ENCODE results near the gene WDR12. TPM values are rescaled to one million over a fixed set of nuclear protein-coding genes. Genes with fewer than 3 reads are reported as not detected.

The WDR12 gene
- total RNA-seq, 2 experiments from 2014 or later: 6.2 to 7.7 TPM

DNA sequence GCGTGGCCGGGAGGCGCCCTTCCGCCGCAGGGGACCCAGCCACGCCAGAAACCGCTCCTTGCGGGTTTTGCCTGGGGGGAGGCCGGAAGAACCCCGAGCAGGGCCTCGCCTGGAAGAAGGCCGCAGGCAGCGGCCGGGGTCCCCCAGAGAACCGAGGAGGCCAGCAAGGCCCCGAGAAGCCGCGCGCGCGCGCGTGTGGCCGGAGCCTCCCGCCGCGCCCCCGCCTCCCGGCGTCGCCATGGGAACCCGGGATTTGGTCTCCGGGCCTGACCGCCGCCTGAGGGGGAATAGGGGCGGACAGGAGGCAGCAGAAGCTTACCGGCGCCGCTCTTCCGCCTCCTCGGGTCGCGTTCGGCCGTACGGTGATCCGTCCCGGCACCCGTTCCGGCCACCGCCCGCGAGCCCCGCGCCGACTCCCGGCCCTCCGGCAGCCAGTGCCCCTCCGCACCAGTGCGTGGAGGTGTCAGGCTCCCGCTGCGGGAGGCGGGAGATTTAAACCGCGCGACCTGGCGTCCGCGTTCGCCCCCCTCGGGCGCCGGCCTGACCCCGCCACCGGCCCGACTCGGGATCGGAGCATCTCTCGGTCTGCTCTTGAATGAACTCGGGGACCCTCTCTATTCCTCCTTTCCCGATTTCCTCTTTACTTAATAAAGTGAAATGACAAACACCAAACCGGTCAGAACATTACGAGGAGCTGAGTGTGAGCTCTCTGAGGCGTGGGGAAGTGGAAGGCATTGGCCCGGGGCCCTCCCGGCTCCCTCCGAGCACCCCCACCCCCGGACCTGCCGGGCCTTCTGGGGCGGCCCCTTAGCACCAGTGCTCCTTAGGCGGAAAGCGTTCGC, 40.0 kb downstream of the WDR12 start, which contains the start of gene ICA1L:
Gene ICA1L (minus strand): TSS at position 467 of the 842 bp plus-strand sequence. CDS start 42,757 bp downstream, outside the sequence.
- Mint-ChIP-seq H3K27ac (peak within 1 kb of the TSS; percentile 26), H3K4me1 (ENCODE audit: low read depth) (peaks cover 13% of the 10 kb centered on the region), H3K9me3 (no peaks in the 10 kb centered on the region), H3K4me3 (peak within 1 kb of the TSS; percentile 95), H3K36me3 (ENCODE audit: low read depth) (peaks cover 6% of the 10 kb centered on the region), H3K27me3 (no peaks in the 10 kb centered on the region)
- Histone ChIP-seq H3K27me3 (ENCODE audit: control insufficient read depth in 1 of 2, insufficient read depth in 2 of 2, low read length in 2 of 2) (no peaks in the 10 kb centered on the region), H3K27ac (ENCODE audit: low read depth in 1 of 2, low read length in 2 of 2) (no peak within 1 kb of the TSS), H3K4me1 (ENCODE audit: insufficient read depth, low read length) (peaks cover 6% of the 10 kb centered on the region), H3K4me3 (ENCODE audit: low read length) (peak within 1 kb of the TSS; percentile 84), H3K36me3 (ENCODE audit: insufficient read depth, low read length) (no peaks in the 10 kb centered on the region), H3K9me3 (ENCODE audit: control insufficient read depth in 1 of 2, insufficient read depth in 1 of 2, low read length in 2 of 2) (no peaks in the 10 kb centered on the region)
- peak; percentile 4 to 76 (median 29) for DNase-seq
- POLR2A ChIA-PET: interaction anchor here (0.8 to 3.6 kb wide), 8 partner anchors 19 to 282 kb away, joined by 3 to 23 read pairs (median 6); partner anchors contain the start of genes CARF, FAM117B and WDR12
- peak; percentile 27 for ATAC-seq (ENCODE audit: poor library complexity)
- CTCF ChIA-PET: interaction anchor here (0.8 to 1.9 kb wide), 5 partner anchors 40 to 299 kb away, joined by 3 to 9 read pairs (median 4); partner anchors contain the start of genes CARF and WDR12
- intact Hi-C loops (cut with DNase I, micrococcal nuclease): loop anchor here in 1 of 2 experiments (1.0 kb wide), 1 partner anchor 283 kb away; no protein-coding TSS in a partner anchor
- TF ChIP-seq, protein P1, sequence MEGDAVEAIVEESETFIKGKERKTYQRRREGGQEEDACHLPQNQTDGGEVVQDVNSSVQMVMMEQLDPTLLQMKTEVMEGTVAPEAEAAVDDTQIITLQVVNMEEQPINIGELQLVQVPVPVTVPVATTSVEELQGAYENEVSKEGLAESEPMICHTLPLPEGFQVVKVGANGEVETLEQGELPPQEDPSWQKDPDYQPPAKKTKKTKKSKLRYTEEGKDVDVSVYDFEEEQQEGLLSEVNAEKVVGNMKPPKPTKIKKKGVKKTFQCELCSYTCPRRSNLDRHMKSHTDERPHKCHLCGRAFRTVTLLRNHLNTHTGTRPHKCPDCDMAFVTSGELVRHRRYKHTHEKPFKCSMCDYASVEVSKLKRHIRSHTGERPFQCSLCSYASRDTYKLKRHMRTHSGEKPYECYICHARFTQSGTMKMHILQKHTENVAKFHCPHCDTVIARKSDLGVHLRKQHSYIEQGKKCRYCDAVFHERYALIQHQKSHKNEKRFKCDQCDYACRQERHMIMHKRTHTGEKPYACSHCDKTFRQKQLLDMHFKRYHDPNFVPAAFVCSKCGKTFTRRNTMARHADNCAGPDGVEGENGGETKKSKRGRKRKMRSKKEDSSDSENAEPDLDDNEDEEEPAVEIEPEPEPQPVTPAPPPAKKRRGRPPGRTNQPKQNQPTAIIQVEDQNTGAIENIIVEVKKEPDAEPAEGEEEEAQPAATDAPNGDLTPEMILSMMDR (IDR thresholded peaks at IDR 0.05): no peak

DNA sequence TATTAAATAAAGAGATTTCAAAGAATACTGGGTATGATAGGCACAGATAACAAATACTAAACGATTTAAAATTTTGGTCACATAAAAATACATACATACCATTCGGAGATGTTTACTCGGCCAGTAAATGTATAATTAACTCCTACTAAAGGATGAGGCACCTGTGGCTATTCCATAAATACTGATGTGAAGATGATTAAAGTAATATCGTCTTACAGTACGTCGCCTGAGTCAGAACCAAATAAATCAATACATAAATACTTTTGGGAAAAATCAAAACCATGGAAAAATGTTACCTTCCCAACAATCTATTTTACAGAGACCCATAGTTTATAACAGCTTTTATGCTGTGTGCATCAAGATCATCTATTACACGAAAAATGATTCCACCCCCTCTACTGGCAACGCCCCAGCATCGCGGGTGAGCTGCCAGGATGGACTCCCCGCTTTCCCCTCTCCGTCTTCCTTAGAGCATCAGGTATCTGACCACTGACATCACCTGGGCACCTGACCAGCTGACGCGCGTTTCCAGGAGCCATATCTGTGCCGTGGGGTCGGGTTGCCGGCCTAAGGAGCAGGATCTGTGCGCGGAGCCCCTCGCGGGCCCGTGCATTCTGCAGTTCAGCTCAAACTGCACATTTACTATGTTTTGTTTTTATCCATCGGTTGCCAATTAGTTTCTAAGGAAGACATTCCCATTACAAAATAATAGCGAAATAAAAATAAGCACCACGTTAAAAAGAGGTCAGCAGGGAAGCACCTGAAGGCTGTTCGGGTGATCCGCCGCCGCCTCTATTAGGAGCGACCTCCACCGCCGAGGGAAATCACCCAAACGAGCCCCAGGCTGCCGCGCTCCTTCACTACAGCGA, 40.8 kb downstream of the WDR12 start:
- no peaks in the 10 kb centered on the region for H3K27me3 ChIP-seq (ENCODE audit: control insufficient read depth in 1 of 2, insufficient read depth in 2 of 2, low read length in 2 of 2)
- H3K36me3 Mint-ChIP-seq (ENCODE audit: low read depth): peaks cover 6% of the 10 kb centered on the region
- H3K9me3 Mint-ChIP-seq: no peaks in the 10 kb centered on the region
- peak overlapping the region; percentile 26 for H3K27ac Mint-ChIP-seq
- H3K4me3 ChIP-seq (ENCODE audit: low read length): peak overlapping the region; percentile 84
- ChIA-PET POLR2A (interaction anchor here (0.7 to 3.6 kb wide), 10 partner anchors 20 to 282 kb away, joined by 3 to 23 read pairs (median 4); partner anchors contain the start of genes CARF, FAM117B and WDR12), CTCF (interaction anchor here (0.5 to 1.9 kb wide), 6 partner anchors 40 to 298 kb away, joined by 3 to 9 read pairs (median 4); partner anchors contain the start of genes CARF and WDR12)
- peaks cover 6% of the 10 kb centered on the region for H3K4me1 ChIP-seq (ENCODE audit: insufficient read depth, low read length)
- peaks cover 13% of the 10 kb centered on the region for H3K4me1 Mint-ChIP-seq (ENCODE audit: low read depth)
- H3K9me3 ChIP-seq (ENCODE audit: control insufficient read depth in 1 of 2, insufficient read depth in 1 of 2, low read length in 2 of 2): no peaks in the 10 kb centered on the region
- H3K4me3 Mint-ChIP-seq: peak overlapping the region; percentile 95
- H3K27ac ChIP-seq (ENCODE audit: low read depth in 1 of 2, low read length in 2 of 2): no peak overlapping the region
- DNase-seq: peak; percentile 39 to 75 (median 56)
- peak; percentile 81 for ATAC-seq (ENCODE audit: poor library complexity)
- no peaks in the 10 kb centered on the region for H3K36me3 ChIP-seq (ENCODE audit: insufficient read depth, low read length)
- TF ChIP-seq, protein P1 (IDR thresholded peaks at IDR 0.05): peak; percentile 67
- no peaks in the 10 kb centered on the region for H3K27me3 Mint-ChIP-seq
- intact Hi-C loops (cut with DNase I, micrococcal nuclease): loop anchor here (1.0 kb wide), 2 partner anchors 282 to 296 kb away; no protein-coding TSS in a partner anchor

DNA sequence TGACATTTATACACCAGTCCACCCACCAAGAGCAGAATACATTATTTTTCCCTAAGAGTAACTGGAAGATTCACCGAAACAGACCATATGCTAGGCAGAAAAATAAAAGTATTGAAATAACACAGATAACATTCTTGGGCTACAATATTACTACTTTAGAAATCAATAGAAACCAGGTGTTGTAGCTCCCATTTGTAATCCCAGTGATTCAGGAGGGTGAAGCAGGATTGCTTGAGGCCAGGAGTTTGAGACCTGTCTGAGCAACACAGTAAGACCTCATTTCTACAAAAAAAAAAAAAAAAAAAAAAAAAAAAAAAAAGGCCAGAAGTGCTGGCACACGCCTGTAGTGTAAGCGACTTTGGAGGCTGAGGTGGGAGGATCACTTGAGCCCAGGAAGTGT, 49.5 kb downstream of the WDR12 start:
- no peaks in the 10 kb centered on the region for H3K9me3 Mint-ChIP-seq
- Histone ChIP-seq H3K27ac (ENCODE audit: low read depth in 1 of 2, low read length in 2 of 2) (no peak overlapping the region), H3K27me3 (ENCODE audit: control insufficient read depth in 1 of 2, insufficient read depth in 2 of 2, low read length in 2 of 2) (no peaks in the 10 kb centered on the region), H3K4me3 (ENCODE audit: low read length) (no peak overlapping the region), H3K9me3 (ENCODE audit: control insufficient read depth in 1 of 2, insufficient read depth in 1 of 2, low read length in 2 of 2) (no peaks in the 10 kb centered on the region), H3K4me1 (ENCODE audit: insufficient read depth, low read length) (no peaks in the 10 kb centered on the region), H3K36me3 (ENCODE audit: insufficient read depth, low read length) (no peaks in the 10 kb centered on the region)
- CTCF ChIA-PET: interaction anchor here (0.6 to 0.7 kb wide), 2 partner anchors 12 to 982 kb away, joined by 3 read pairs; no protein-coding TSS in a partner anchor
- no peak overlapping the region for H3K27ac Mint-ChIP-seq
- POLR2A ChIA-PET: no interaction called here
- no peaks in the 10 kb centered on the region for H3K27me3 Mint-ChIP-seq
- TF ChIP-seq, protein P1 (IDR thresholded peaks at IDR 0.05): no peak
- no peaks in the 10 kb centered on the region for H3K4me1 Mint-ChIP-seq (ENCODE audit: low read depth)
- no peak overlapping the region for H3K4me3 Mint-ChIP-seq
- no peaks in the 10 kb centered on the region for H3K36me3 Mint-ChIP-seq (ENCODE audit: low read depth)
- intact Hi-C loops (cut with DNase I, micrococcal nuclease): no loop called here
- no peak for DNase-seq
- ATAC-seq (ENCODE audit: poor library complexity): no peak
